IMR-90 (cell line): ENCODE data around the gene MAPKAP1.

Experiments used
- BHLHE40 ChIP-seq: fragments of 150-350 bp; IDR thresholded peaks from 2 replicates; pipeline ENCODE4 v1.6.1; 2016; ENCODE audit warnings: mild to moderate bottlenecking, low read depth, low read length
- CEBPB ChIP-seq: IDR thresholded peaks from 2 replicates; pipeline ENCODE4 v1.6.1; 2012; ENCODE audit warnings: low read depth, low read length, improper control_type of control experiment
- MXI1 ChIP-seq: IDR thresholded peaks from 2 replicates; pipeline ENCODE4 v1.6.1; 2012; ENCODE audit warnings: low read depth, mild to moderate bottlenecking, low read length, moderate library complexity, borderline replicate concordance
- POLR2A ChIP-seq: IDR thresholded peaks from 2 replicates; pipeline ENCODE4 v1.6.1; 2012; ENCODE audit warnings: mild to moderate bottlenecking, low read depth, low read length
- TF ChIP-seq, protein P1 (sequence below): conservative IDR thresholded peaks from 2 replicates; pipeline ENCODE4 v1.5.1; 2012; ENCODE audit warnings: mild to moderate bottlenecking, low read depth, low read length, improper control_type of control experiment

DNA sequence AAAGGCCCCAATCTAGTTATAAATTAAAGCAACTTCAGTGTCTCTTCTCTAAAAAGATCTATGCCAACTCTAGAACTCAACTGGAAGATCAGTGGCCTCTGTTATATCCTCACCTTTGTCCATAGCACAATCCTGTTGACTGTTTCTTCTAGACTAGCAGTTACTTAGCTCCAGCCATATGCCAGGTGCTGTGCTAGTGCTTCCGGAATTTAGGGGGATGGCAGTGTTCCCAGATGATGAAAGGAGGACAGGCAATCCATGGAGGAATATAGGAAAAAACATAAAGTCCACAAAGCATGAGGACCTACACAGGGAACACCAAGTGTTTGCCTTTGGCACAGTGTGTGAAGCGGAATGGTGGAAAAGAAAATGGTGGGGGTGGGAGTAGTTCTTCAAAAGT lies 214.3 kb downstream of the MAPKAP1 start:
- TF ChIP-seq POLR2A = no peak
- TF ChIP-seq, protein P1, sequence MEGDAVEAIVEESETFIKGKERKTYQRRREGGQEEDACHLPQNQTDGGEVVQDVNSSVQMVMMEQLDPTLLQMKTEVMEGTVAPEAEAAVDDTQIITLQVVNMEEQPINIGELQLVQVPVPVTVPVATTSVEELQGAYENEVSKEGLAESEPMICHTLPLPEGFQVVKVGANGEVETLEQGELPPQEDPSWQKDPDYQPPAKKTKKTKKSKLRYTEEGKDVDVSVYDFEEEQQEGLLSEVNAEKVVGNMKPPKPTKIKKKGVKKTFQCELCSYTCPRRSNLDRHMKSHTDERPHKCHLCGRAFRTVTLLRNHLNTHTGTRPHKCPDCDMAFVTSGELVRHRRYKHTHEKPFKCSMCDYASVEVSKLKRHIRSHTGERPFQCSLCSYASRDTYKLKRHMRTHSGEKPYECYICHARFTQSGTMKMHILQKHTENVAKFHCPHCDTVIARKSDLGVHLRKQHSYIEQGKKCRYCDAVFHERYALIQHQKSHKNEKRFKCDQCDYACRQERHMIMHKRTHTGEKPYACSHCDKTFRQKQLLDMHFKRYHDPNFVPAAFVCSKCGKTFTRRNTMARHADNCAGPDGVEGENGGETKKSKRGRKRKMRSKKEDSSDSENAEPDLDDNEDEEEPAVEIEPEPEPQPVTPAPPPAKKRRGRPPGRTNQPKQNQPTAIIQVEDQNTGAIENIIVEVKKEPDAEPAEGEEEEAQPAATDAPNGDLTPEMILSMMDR = no peak
- no peak for TF ChIP-seq BHLHE40
- TF ChIP-seq CEBPB = no peak
- TF ChIP-seq MXI1 = no peak
